ENCODE results near the gene ANKS1A. TPM values are rescaled to one million over a fixed set of nuclear protein-coding genes. Genes with fewer than 3 reads are reported as not detected.
"Not testable (repeated sequence)": the region's sequence is repeated elsewhere in the genome, so short reads cannot be mapped to it uniquely, and the experiment has no call there.

The ANKS1A gene
- polyA plus RNA-seq, 1 of the 3 experiments (the other 2 are of a cell fraction): 7.6 TPM

DNA sequence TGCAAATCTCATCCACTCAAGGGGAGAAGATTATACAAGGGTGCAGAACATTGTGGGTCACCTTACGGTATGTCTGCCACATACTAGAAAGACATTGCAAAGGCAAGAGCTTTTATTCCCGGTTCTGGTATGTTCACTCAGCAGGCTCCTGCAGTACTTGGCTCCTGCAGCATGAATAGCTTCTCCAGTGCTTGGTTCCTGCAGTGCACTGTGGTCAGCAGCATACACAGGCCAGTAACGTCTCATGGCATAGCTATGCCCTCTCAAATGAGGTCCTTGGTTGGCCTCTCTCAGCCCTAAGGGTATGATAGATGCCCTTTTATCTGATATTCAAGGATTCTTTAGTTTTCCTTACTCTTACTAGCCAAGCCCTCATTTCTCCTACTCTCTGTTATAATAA is 239.4 kb downstream of the ANKS1A start:
- Histone ChIP-seq H3K79me2 (ENCODE audit: insufficient read depth) (no peaks in the 10 kb centered on the region), H3K27me3 (ENCODE audit: insufficient read depth) (no peaks in the 10 kb centered on the region; the same call in 1 of the 2 replicates), H3F3A (replicated peaks; ENCODE audit: insufficient read depth) (no peaks in the 10 kb centered on the region), H2AFZ (ENCODE audit: low read depth) (no peak overlapping the region), H3K9me2 (no peaks in the 10 kb centered on the region), H3K4me2 (no peak overlapping the region), H3K36me3 (replicated peaks in 1 of 2; ENCODE audit: control insufficient read depth in 1 of 2, insufficient read depth in 2 of 2, low read length in 1 of 2) (no peaks in the 10 kb centered on the region), H3K9ac (no peak overlapping the region), H3K9me3 (no peaks in the 10 kb centered on the region), H4K20me1 (ENCODE audit: insufficient read depth) (no peaks in the 10 kb centered on the region), H3K4me1 (ENCODE audit: control insufficient read depth in 1 of 2, insufficient read depth in 2 of 2, low read depth in 1 of 2, low read length in 1 of 2) (no peaks in the 10 kb centered on the region), H3K4me3 (ENCODE audit: low read depth in 2 of 2, low read length in 1 of 2) (no peak overlapping the region), H3K27ac (ENCODE audit: low read depth in 2 of 2, low read length in 1 of 2) (no peak overlapping the region)
- WGBS (ENCODE audit: low lambda C conversion rate): 56% methylated on average over 3 of the region's 3 CpGs
- ChIA-PET CTCF (interaction anchor here (1.0 to 3.9 kb wide), 5 partner anchors 11 to 142 kb away, joined by 3 to 23 read pairs (median 5); no protein-coding TSS in a partner anchor), POLR2A (no interaction called here)
- TF ChIP-seq TEAD4 (IDR thresholded peaks at IDR 0.05; ENCODE audit: borderline replicate concordance, insufficient read depth) (no peak), ELF1 (IDR thresholded peaks at IDR 0.05) (no peak), RAD21 (IDR thresholded peaks at IDR 0.05; ENCODE audit: low read length) (no peak), NFIC (IDR thresholded peaks at IDR 0.05; ENCODE audit: borderline replicate concordance) (no peak), GATA2 (CRISPR knock-in tag; IDR thresholded peaks at IDR 0.05) (no peak), SIN3A (IDR thresholded peaks at IDR 0.05; ENCODE audit: borderline replicate concordance, low read depth, low read length) (no peak), MXI1 (IDR thresholded peaks at IDR 0.05; ENCODE audit: low read depth, low read length) (no peak), RCOR1 (IDR thresholded peaks at IDR 0.05; ENCODE audit: low read length) (no peak), RFX5 (IDR thresholded peaks at IDR 0.05; ENCODE audit: low read length) (no peak)
- TF ChIP-seq, protein P1, sequence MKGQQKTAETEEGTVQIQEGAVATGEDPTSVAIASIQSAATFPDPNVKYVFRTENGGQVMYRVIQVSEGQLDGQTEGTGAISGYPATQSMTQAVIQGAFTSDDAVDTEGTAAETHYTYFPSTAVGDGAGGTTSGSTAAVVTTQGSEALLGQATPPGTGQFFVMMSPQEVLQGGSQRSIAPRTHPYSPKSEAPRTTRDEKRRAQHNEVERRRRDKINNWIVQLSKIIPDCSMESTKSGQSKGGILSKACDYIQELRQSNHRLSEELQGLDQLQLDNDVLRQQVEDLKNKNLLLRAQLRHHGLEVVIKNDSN (IDR thresholded peaks at IDR 0.05; ENCODE audit: borderline replicate concordance, low read depth): no peak
- no peak for DNase-seq

DNA sequence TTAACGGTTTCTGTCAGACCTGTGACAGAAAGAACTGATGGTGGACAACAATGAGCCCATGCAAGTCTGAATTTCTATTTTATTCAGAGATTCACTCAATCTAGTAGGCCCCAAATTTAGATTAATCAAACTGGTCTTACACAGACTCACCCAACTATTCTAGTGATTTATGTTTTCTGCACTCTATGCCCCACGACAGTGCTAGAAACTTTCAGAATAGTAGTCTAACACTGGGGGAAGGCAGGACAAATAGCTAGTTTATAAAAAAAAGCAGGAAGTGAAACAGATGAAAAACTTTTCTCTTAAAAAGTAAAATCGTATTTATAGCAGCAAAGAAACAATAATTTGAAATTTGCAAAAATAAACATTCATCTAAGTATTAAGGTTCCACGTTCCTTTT is 247.1 kb downstream of the ANKS1A start:
- no peak for DNase-seq
- Histone ChIP-seq H3F3A (replicated peaks; ENCODE audit: insufficient read depth) (no peaks in the 10 kb centered on the region), H2AFZ (ENCODE audit: low read depth) (no peak overlapping the region), H3K27ac (ENCODE audit: low read depth in 2 of 2, low read length in 1 of 2) (no peak overlapping the region), H3K27me3 (ENCODE audit: insufficient read depth) (no peaks in the 10 kb centered on the region), H3K36me3 (replicated peaks in 1 of 2; ENCODE audit: control insufficient read depth in 1 of 2, insufficient read depth in 2 of 2, low read length in 1 of 2) (no peaks in the 10 kb centered on the region), H3K9me3 (no peaks in the 10 kb centered on the region), H3K4me3 (ENCODE audit: low read depth in 2 of 2, low read length in 1 of 2) (no peak overlapping the region), H3K9me2 (no peaks in the 10 kb centered on the region), H3K79me2 (ENCODE audit: insufficient read depth) (no peaks in the 10 kb centered on the region), H3K4me2 (no peak overlapping the region), H4K20me1 (ENCODE audit: insufficient read depth) (no peaks in the 10 kb centered on the region), H3K9ac (no peak overlapping the region), H3K4me1 (ENCODE audit: control insufficient read depth in 1 of 2, insufficient read depth in 2 of 2, low read depth in 1 of 2, low read length in 1 of 2) (no peaks in the 10 kb centered on the region)
- ChIA-PET POLR2A (no interaction called here), CTCF (interaction anchor here (0.9 to 2.2 kb wide), 2 partner anchors 105 to 150 kb away, joined by 3 to 15 read pairs; no protein-coding TSS in a partner anchor)
- WGBS (ENCODE audit: low lambda C conversion rate): 62% methylated on average over 3 of the region's 4 CpGs
- TF ChIP-seq RCOR1 (IDR thresholded peaks at IDR 0.05; ENCODE audit: low read length): no peak
- no peak for TF ChIP-seq RXRA (IDR thresholded peaks at IDR 0.05; ENCODE audit: borderline replicate concordance, low read depth)
- no peak for TF ChIP-seq FOSL2 (IDR thresholded peaks at IDR 0.05; ENCODE audit: borderline replicate concordance, low read depth)
- TF ChIP-seq FOXM1 (IDR thresholded peaks at IDR 0.05; ENCODE audit: low read depth): no peak
- TF ChIP-seq ELF1 (IDR thresholded peaks at IDR 0.05): no peak
- TF ChIP-seq GABPA (IDR thresholded peaks at IDR 0.05; ENCODE audit: low read depth): no peak
- TF ChIP-seq, protein P2, sequence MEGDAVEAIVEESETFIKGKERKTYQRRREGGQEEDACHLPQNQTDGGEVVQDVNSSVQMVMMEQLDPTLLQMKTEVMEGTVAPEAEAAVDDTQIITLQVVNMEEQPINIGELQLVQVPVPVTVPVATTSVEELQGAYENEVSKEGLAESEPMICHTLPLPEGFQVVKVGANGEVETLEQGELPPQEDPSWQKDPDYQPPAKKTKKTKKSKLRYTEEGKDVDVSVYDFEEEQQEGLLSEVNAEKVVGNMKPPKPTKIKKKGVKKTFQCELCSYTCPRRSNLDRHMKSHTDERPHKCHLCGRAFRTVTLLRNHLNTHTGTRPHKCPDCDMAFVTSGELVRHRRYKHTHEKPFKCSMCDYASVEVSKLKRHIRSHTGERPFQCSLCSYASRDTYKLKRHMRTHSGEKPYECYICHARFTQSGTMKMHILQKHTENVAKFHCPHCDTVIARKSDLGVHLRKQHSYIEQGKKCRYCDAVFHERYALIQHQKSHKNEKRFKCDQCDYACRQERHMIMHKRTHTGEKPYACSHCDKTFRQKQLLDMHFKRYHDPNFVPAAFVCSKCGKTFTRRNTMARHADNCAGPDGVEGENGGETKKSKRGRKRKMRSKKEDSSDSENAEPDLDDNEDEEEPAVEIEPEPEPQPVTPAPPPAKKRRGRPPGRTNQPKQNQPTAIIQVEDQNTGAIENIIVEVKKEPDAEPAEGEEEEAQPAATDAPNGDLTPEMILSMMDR (IDR thresholded peaks at IDR 0.05): no peak
- no peak for TF ChIP-seq EP300 (IDR thresholded peaks at IDR 0.05; ENCODE audit: borderline replicate concordance in 1 of 2, low read depth in 1 of 2, low read length in 1 of 2)
- TF ChIP-seq TCF12 (IDR thresholded peaks at IDR 0.05): no peak
- no peak for TF ChIP-seq JUND (IDR thresholded peaks at IDR 0.05)

DNA sequence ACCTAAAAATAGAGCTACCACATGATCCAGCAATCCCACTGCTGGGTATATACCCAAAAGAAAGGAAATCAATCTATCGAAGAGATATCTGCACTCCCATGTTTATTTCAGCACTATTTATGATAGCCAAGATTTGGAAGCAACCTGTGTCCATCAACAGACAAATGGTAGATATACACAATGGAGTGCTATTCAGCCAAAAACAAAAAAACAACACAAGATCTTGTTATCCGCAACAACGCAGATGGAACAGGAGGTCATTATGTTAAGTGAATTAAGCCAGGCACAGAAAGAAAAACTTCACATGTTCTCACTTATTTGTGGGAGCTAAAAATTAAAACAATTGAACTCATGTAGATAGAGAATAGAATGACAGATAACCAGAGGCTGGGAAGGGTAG is 249.1 kb downstream of the ANKS1A start:
- H3K9me2 ChIP-seq; H3K4me3 ChIP-seq (ENCODE audit: low read depth in 2 of 2, low read length in 1 of 2); H3K4me1 ChIP-seq (ENCODE audit: control insufficient read depth in 1 of 2, insufficient read depth in 2 of 2, low read depth in 1 of 2, low read length in 1 of 2); H3K79me2 ChIP-seq (ENCODE audit: insufficient read depth); H3K36me3 ChIP-seq (replicated peaks in 1 of 2; ENCODE audit: control insufficient read depth in 1 of 2, insufficient read depth in 2 of 2, low read length in 1 of 2); H3K27ac ChIP-seq (ENCODE audit: low read depth in 2 of 2, low read length in 1 of 2); H3K4me2 ChIP-seq; H3F3A ChIP-seq (replicated peaks; ENCODE audit: insufficient read depth); H3K27me3 ChIP-seq (ENCODE audit: insufficient read depth); POLR2A ChIA-PET; H3K9me3 ChIP-seq; DNase-seq; H4K20me1 ChIP-seq (ENCODE audit: insufficient read depth); H2AFZ ChIP-seq (ENCODE audit: low read depth); H3K9ac ChIP-seq: not testable (repeated sequence)
- WGBS (ENCODE audit: low lambda C conversion rate): 76% methylated on average over 3 of the region's 3 CpGs
- CTCF ChIA-PET: interaction anchor here (3.5 to 5.2 kb wide), 2 partner anchors 103 to 152 kb away, joined by 36 to 108 read pairs; no protein-coding TSS in a partner anchor
